Osteoblast (primary cell): Measurements from ENCODE around the gene TRPT1. TPM values are rescaled to one million over a fixed set of nuclear protein-coding genes. Genes with fewer than 3 reads are reported as not detected.

Source experiments
- DNase-seq: peaks from one replicate; pipeline ENCODE4 v3.0.0; 2011; ENCODE audit warnings: low spot score, mixed read lengths; ENCODE audit not compliant: insufficient read length; ENCODE audit errors: missing footprints
- H2AFZ ChIP-seq: 2 replicates; pipeline ENCODE4 v1.6.0; 2011; ENCODE audit warnings: mild to moderate bottlenecking, low read length
- H3K27ac ChIP-seq: 2 replicates; pipeline ENCODE4 v1.5.1; 2011; ENCODE audit warnings: mild to moderate bottlenecking, low read depth, low read length, moderate library complexity
- H3K27me3 ChIP-seq: 2 replicates; pipeline ENCODE4 v1.6.0; 2012; ENCODE audit warnings: mild to moderate bottlenecking, control low read depth, inconsistent platforms, low read length, moderate library complexity; ENCODE audit not compliant: insufficient read depth
- H3K36me3 ChIP-seq: 2 replicates; pipeline ENCODE4 v1.5.1; 2011; ENCODE audit warnings: mild to moderate bottlenecking, low read length, control low read depth, moderate library complexity; ENCODE audit not compliant: insufficient read depth
- H3K4me1 ChIP-seq: 2 replicates; pipeline ENCODE4 v1.5.1; 2011; ENCODE audit warnings: mild to moderate bottlenecking, low read length, control low read depth, moderate library complexity; ENCODE audit not compliant: insufficient read depth
- H3K4me2 ChIP-seq: 2 replicates; pipeline ENCODE4 v1.6.0; 2011; ENCODE audit warnings: mild to moderate bottlenecking, low read length; ENCODE audit not compliant: insufficient read depth
- H3K4me3 ChIP-seq: fragments of 200-600 bp; sonication (generic); 3 replicates; pipeline ENCODE4 v1.5.1; 2012; ENCODE audit warnings: mild to moderate bottlenecking, low read length, inconsistent platforms; ENCODE audit not compliant: insufficient read depth
- H3K79me2 ChIP-seq: 2 replicates; pipeline ENCODE4 v1.6.0; 2012; ENCODE audit warnings: mild to moderate bottlenecking, low read length, control low read depth, inconsistent platforms; ENCODE audit not compliant: insufficient read depth
- H3K9me3 ChIP-seq: 2 replicates; pipeline ENCODE4 v1.5.1; 2011; ENCODE audit warnings: low read depth, low read length, control low read depth
- H4K20me1 ChIP-seq: 2 replicates; pipeline ENCODE4 v1.6.0; 2012; ENCODE audit warnings: mild to moderate bottlenecking, low read length, control low read depth; ENCODE audit not compliant: insufficient read depth
- total RNA-seq: library from RNA; depleted of rRNA; stranded (reverse); fragments of >200 nt; gene quantifications from 2 replicates; pipeline ENCODE4 v1.2.3, GENCODE V29; 2012
- TF ChIP-seq, protein P1 (sequence below): IDR thresholded peaks from 2 replicates; pipeline ENCODE4 v1.5.1; 2011; ENCODE audit warnings: mild to moderate bottlenecking, low read depth, low read length, moderate library complexity; ENCODE audit errors: extremely low read depth

Gene TRPT1
- total RNA-seq, 1 donor: 32.2 TPM

DNA sequence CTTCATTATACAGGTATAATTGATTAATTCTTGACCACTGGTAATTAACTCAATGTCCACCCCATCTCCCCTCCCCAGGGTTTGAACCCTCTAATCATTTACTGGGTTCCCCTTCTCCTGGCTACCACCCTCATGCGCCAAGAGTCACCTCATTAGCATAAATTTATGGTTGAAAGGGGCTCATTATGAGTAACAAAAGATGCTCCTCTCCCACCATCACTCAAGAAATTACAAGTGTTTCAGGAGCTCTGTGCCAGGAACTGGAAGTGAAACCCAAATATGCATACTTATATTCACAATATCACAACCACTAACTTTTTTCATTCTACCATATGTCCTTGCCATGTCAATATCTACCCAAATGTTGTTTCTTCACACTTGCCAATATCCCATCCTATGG is 47.8 kb downstream of the TRPT1 start:
- Histone ChIP-seq H3K27ac (no peak overlapping the region), H3K9me3 (peaks cover 10% of the 10 kb centered on the region), H3K36me3 (no peaks in the 10 kb centered on the region), H3K4me1 (peaks cover 18% of the 10 kb centered on the region), H4K20me1 (no peaks in the 10 kb centered on the region), H3K4me2 (no peak overlapping the region), H3K27me3 (no peaks in the 10 kb centered on the region), H3K4me3 (no peak overlapping the region), H2AFZ (no peak overlapping the region), H3K79me2 (peaks cover 10% of the 10 kb centered on the region)
- TF ChIP-seq, protein P1, sequence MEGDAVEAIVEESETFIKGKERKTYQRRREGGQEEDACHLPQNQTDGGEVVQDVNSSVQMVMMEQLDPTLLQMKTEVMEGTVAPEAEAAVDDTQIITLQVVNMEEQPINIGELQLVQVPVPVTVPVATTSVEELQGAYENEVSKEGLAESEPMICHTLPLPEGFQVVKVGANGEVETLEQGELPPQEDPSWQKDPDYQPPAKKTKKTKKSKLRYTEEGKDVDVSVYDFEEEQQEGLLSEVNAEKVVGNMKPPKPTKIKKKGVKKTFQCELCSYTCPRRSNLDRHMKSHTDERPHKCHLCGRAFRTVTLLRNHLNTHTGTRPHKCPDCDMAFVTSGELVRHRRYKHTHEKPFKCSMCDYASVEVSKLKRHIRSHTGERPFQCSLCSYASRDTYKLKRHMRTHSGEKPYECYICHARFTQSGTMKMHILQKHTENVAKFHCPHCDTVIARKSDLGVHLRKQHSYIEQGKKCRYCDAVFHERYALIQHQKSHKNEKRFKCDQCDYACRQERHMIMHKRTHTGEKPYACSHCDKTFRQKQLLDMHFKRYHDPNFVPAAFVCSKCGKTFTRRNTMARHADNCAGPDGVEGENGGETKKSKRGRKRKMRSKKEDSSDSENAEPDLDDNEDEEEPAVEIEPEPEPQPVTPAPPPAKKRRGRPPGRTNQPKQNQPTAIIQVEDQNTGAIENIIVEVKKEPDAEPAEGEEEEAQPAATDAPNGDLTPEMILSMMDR: no peak
- no peak for DNase-seq

DNA sequence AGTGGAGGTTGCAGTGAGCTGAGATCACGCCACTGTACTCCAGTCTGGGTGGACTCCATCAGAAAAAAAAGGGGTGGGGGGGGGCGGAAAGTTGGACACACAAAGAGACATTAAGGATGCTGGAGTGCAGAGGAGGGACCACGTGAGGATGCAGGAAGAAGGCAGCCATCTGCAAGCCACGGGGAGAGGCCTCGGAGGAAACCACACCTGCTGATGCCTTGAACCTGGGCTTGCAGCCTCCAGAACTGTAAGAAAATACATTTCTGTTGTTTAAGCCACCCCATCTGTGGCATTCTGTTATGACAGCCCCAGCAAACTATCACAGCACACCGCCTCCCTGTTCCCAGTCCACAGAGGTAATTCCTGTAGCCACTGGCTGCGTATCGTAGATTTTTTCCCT is 49.2 kb downstream of the TRPT1 start:
- no peaks in the 10 kb centered on the region for H3K27me3 ChIP-seq
- H3K36me3 ChIP-seq: no peaks in the 10 kb centered on the region
- H3K4me1 ChIP-seq: peaks cover 14% of the 10 kb centered on the region
- H2AFZ ChIP-seq: no peak overlapping the region
- H3K27ac ChIP-seq: no peak overlapping the region
- no peak for DNase-seq
- H3K79me2 ChIP-seq: peaks cover 4% of the 10 kb centered on the region
- no peak overlapping the region for H3K4me3 ChIP-seq
- no peak overlapping the region for H3K4me2 ChIP-seq
- peaks cover 10% of the 10 kb centered on the region for H3K9me3 ChIP-seq
- TF ChIP-seq, protein P1: no peak
- H4K20me1 ChIP-seq: no peaks in the 10 kb centered on the region

Other genes with a start within 250 kb of the TRPT1 start
- gene OTUB1, start 239.7 kb downstream of the TRPT1 start, total RNA-seq: 32.1 and 34.4 TPM in 2 replicates
- gene FLRT1, start 190.3 kb downstream of the TRPT1 start, total RNA-seq: under 0.01 and 0.29 TPM in 2 replicates
- 17.7 TPM in 2 replicates for gene MACROD1, start 60.1 kb downstream of the TRPT1 start, total RNA-seq
- gene STIP1, start 40.0 kb downstream of the TRPT1 start, total RNA-seq: 85.5 and 94.5 TPM in 2 replicates
- gene FERMT3, start 19.5 kb downstream of the TRPT1 start, total RNA-seq: 0.59 and 1.1 TPM in 2 replicates
- 46.6 and 56.5 TPM in 2 replicates for gene NUDT22, start 88 bp upstream of the TRPT1 start, total RNA-seq
- 8.0 and 9.8 TPM in 2 replicates for gene DNAJC4, start 4.4 kb upstream of the TRPT1 start, total RNA-seq
- gene VEGFB, start 8.4 kb upstream of the TRPT1 start, total RNA-seq: 37.6 and 41.5 TPM in 2 replicates
- 31.1 and 32.7 TPM in 2 replicates for gene FKBP2, start 14.9 kb upstream of the TRPT1 start, total RNA-seq
- 136 and 139 TPM in 2 replicates for gene PPP1R14B, start 20.8 kb upstream of the TRPT1 start, total RNA-seq
- 25.3 and 25.6 TPM in 2 replicates for gene PLCB3, start 25.3 kb upstream of the TRPT1 start, total RNA-seq
- gene BAD, start 58.5 kb upstream of the TRPT1 start, total RNA-seq: 70.9 and 71.3 TPM in 2 replicates
- 13.3 and 18.5 TPM in 2 replicates for gene GPR137, start 59.7 kb upstream of the TRPT1 start, total RNA-seq
- gene KCNK4, start 65.1 kb upstream of the TRPT1 start, total RNA-seq: 0.29 and 0.36 TPM in 2 replicates
- 0.29 TPM in 1 of 2 replicates, not detected in the other for gene CATSPERZ, start 74.2 kb upstream of the TRPT1 start, total RNA-seq
- 24.5 and 28.6 TPM in 2 replicates for gene ESRRA, start 79.3 kb upstream of the TRPT1 start, total RNA-seq
- gene TRMT112, start 91.4 kb upstream of the TRPT1 start, total RNA-seq: 104 and 123 TPM in 2 replicates
- 238 and 245 TPM in 2 replicates for gene PRDX5, start 91.9 kb upstream of the TRPT1 start, total RNA-seq
- gene CCDC88B, start 114.0 kb upstream of the TRPT1 start, total RNA-seq: 0.29 and 1.4 TPM in 2 replicates
- gene RPS6KA4, start 133.0 kb upstream of the TRPT1 start, total RNA-seq: 35.9 and 39.4 TPM in 2 replicates